Progenitor cell of endocrine pancreas (in vitro differentiated cells): ENCODE data around the gene CCDC81. TPM values are rescaled to one million over a fixed set of nuclear protein-coding genes. Genes with fewer than 3 reads are reported as not detected.
"Not testable (repeated sequence)": the region's sequence is repeated elsewhere in the genome, so short reads cannot be mapped to it uniquely, and the experiment has no call there.

Experiments used
- DNase-seq: peaks from one replicate; pipeline ENCODE4 v3.0.0; 2021; ENCODE audit warnings: low spot score; ENCODE audit not compliant: unreplicated experiment
- H3K27ac Mint-ChIP-seq: 2 replicates; pipeline ENCODE4 v1.8.0; 2021; ENCODE audit warnings: mild to moderate bottlenecking, moderate library complexity, mixed read lengths
- H3K27me3 Mint-ChIP-seq: 2 replicates; pipeline ENCODE4 v1.8.0; 2021; ENCODE audit warnings: mixed read lengths
- H3K36me3 Mint-ChIP-seq: 2 replicates; pipeline ENCODE4 v1.8.0; 2022; ENCODE audit warnings: mixed read lengths; ENCODE audit not compliant: insufficient read depth
- H3K4me1 Mint-ChIP-seq: 2 replicates; pipeline ENCODE4 v1.8.0; 2021; ENCODE audit warnings: low read depth, mixed read lengths
- H3K4me3 Mint-ChIP-seq: 2 replicates; pipeline ENCODE4 v1.8.0; 2021; ENCODE audit warnings: low read depth, mild to moderate bottlenecking, moderate library complexity, mixed read lengths
- H3K9me3 Mint-ChIP-seq: 2 replicates; pipeline ENCODE4 v1.8.0; 2021; ENCODE audit warnings: low read depth, mixed read lengths
- CTCF ChIP-seq: fragments of 200-600 bp; sonication (generic); IDR thresholded peaks from one replicate; pipeline ENCODE4 v1.5.0; 2021; ENCODE audit warnings: antibody characterized with exemption, mild to moderate bottlenecking; ENCODE audit not compliant: unreplicated experiment
- total RNA-seq: library from RNA; stranded (reverse); gene quantifications from 2 replicates; pipeline ENCODE4 v1.2.1, GENCODE V29; 2021

CCDC81 gene
- total RNA-seq, 1 donor from 2014 or later = 1.3 TPM

GRCh38 chr11:86415026-86415425 lies 40.3 kb downstream of the CCDC81 start:
- H3K4me3 Mint-ChIP-seq = no peak overlapping the region
- H3K27me3 Mint-ChIP-seq = no peaks in the 10 kb centered on the region
- H3K36me3 Mint-ChIP-seq = no peaks in the 10 kb centered on the region
- no peak overlapping the region for H3K27ac Mint-ChIP-seq
- peaks cover under 1% of the 10 kb centered on the region for H3K4me1 Mint-ChIP-seq
- no peaks in the 10 kb centered on the region for H3K9me3 Mint-ChIP-seq
- TF ChIP-seq CTCF = no peak
- DNase-seq = no peak

- Mint-ChIP-seq H3K9me3 (no peaks in the 10 kb centered on the region), H3K36me3 (no peaks in the 10 kb centered on the region), H3K4me1 (peaks cover 2% of the 10 kb centered on the region), H3K27ac (no peak overlapping the region), H3K27me3 (no peaks in the 10 kb centered on the region), H3K4me3 (no peak overlapping the region)
- DNase-seq = no peak
- TF ChIP-seq CTCF = no peak
Observed at GRCh38 chr11:86416494-86416893, 41.8 kb downstream of the CCDC81 start.

GRCh38 chr11:86416951-86417350 lies 42.3 kb downstream of the CCDC81 start:
- H3K27ac Mint-ChIP-seq, H3K4me3 Mint-ChIP-seq, H3K4me1 Mint-ChIP-seq, H3K27me3 Mint-ChIP-seq, H3K9me3 Mint-ChIP-seq, DNase-seq, H3K36me3 Mint-ChIP-seq: not testable (repeated sequence)

GRCh38 chr11:86418106-86418505 lies 43.4 kb downstream of the CCDC81 start:
- no peaks in the 10 kb centered on the region for H3K36me3 Mint-ChIP-seq
- DNase-seq = no peak
- peaks cover 13% of the 10 kb centered on the region for H3K4me1 Mint-ChIP-seq
- H3K4me3 Mint-ChIP-seq = no peak overlapping the region
- H3K27ac Mint-ChIP-seq = no peak overlapping the region
- TF ChIP-seq CTCF = no peak
- no peaks in the 10 kb centered on the region for H3K9me3 Mint-ChIP-seq
- H3K27me3 Mint-ChIP-seq = no peaks in the 10 kb centered on the region

- Mint-ChIP-seq H3K9me3 (no peaks in the 10 kb centered on the region), H3K4me1 (peaks cover 17% of the 10 kb centered on the region), H3K27me3 (no peaks in the 10 kb centered on the region), H3K27ac (no peak overlapping the region), H3K4me3 (no peak overlapping the region), H3K36me3 (no peaks in the 10 kb centered on the region)
- TF ChIP-seq CTCF = no peak
- DNase-seq = no peak
Observed at GRCh38 chr11:86418513-86418912, 43.8 kb downstream of the CCDC81 start.

GRCh38 chr11:86418917-86419316 lies 44.2 kb downstream of the CCDC81 start:
- no peaks in the 10 kb centered on the region for H3K27me3 Mint-ChIP-seq
- H3K27ac Mint-ChIP-seq = no peak overlapping the region
- no peak for DNase-seq
- peak; percentile 16 for TF ChIP-seq CTCF
- no peaks in the 10 kb centered on the region for H3K36me3 Mint-ChIP-seq
- no peaks in the 10 kb centered on the region for H3K9me3 Mint-ChIP-seq
- H3K4me1 Mint-ChIP-seq = peaks cover 21% of the 10 kb centered on the region
- H3K4me3 Mint-ChIP-seq = no peak overlapping the region
